ENCODE results near the gene LDB2. TPM values are rescaled to one million over a fixed set of nuclear protein-coding genes. Genes with fewer than 3 reads are reported as not detected.

LDB2 gene
- total and polyA plus RNA-seq, 11 donors, result 9.5 to 38.7 (median 26.3) TPM

DNA sequence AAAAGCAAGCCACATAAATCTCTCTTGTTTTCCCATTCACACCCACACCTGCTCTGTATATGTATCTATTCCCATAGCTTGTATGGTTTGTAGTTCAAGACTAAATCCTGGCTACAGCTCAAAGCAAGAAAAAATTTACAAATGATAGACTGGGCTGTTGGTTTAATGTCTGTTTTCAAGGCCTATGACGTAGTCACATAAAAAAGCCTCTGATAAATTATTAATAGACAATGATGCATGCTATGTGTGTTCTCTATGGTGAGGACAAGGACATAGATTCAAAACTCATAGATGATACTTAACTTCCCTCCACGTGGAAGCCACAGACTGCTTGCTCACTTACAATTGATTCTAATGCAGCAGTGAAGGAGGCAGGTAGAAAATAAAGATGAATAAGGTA is 194.0 kb downstream of the LDB2 start:
- intact Hi-C loops (cut with DNase I), result no loop called here
- H3K4me1 ChIP-seq, result peaks cover 0 to 3% (median 0%) of the 10 kb centered on the region in 12 donors
- TF ChIP-seq, protein P1, sequence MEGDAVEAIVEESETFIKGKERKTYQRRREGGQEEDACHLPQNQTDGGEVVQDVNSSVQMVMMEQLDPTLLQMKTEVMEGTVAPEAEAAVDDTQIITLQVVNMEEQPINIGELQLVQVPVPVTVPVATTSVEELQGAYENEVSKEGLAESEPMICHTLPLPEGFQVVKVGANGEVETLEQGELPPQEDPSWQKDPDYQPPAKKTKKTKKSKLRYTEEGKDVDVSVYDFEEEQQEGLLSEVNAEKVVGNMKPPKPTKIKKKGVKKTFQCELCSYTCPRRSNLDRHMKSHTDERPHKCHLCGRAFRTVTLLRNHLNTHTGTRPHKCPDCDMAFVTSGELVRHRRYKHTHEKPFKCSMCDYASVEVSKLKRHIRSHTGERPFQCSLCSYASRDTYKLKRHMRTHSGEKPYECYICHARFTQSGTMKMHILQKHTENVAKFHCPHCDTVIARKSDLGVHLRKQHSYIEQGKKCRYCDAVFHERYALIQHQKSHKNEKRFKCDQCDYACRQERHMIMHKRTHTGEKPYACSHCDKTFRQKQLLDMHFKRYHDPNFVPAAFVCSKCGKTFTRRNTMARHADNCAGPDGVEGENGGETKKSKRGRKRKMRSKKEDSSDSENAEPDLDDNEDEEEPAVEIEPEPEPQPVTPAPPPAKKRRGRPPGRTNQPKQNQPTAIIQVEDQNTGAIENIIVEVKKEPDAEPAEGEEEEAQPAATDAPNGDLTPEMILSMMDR (IDR thresholded peaks at IDR 0.05), result no peak
- TF ChIP-seq POLR2A (IDR thresholded peaks at IDR 0.05), result no peak
- no peaks in the 10 kb centered on the region for H3K9me3 ChIP-seq
- 54 to 78% (median 62%) methylated on average over 2 of the region's 2 CpGs for WGBS, 4 donors
- H3K27ac ChIP-seq, result no peak overlapping the region
- ATAC-seq (peak in 1 of 4 donors; percentile 26), DNase-seq (no peak)
- H3K4me3 ChIP-seq, result no peak overlapping the region
- peaks cover 0 to 7% (median 0%) of the 10 kb centered on the region in 9 donors for H3K36me3 ChIP-seq
- no peaks in the 10 kb centered on the region for H3K27me3 ChIP-seq

DNA sequence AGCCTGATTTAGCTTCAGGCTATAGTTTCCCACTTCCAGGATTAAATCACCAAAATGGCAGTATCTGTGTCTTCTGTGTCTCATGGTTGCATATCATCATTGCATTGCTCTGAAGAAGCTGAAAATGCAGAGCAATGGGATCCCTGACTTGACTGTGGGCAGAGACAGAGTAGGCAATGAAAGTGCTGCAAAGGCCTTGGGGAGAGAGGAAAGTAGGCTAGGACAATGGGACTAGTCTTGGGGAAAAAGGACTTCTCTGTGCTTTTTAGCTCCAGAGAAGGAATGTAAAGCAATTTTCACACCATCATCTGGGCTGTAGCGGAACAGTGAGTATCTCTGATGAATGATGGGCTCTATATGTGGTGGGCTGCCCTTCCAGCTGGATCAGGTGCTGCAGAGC is 202.5 kb downstream of the LDB2 start:
- Histone ChIP-seq H3K27me3 (no peaks in the 10 kb centered on the region), H3K9me3 (no peaks in the 10 kb centered on the region), H3K27ac (no peak overlapping the region), H3K4me1 (peaks cover 0 to 32% (median 9%) of the 10 kb centered on the region in 12 donors), H3K36me3 (no peaks in the 10 kb centered on the region), H3K4me3 (no peak overlapping the region)
- ATAC-seq (no peak), DNase-seq (no peak)
- whole genome bisulfite sequencing, 4 donors, result 91 to 100% (median 97%) methylated on average over 1 of the region's 1 CpG
- intact Hi-C loops (cut with DNase I), result no loop called here
- no peak for TF ChIP-seq POLR2A (IDR thresholded peaks at IDR 0.05)
- TF ChIP-seq, protein P1 (IDR thresholded peaks at IDR 0.05), result no peak

DNA sequence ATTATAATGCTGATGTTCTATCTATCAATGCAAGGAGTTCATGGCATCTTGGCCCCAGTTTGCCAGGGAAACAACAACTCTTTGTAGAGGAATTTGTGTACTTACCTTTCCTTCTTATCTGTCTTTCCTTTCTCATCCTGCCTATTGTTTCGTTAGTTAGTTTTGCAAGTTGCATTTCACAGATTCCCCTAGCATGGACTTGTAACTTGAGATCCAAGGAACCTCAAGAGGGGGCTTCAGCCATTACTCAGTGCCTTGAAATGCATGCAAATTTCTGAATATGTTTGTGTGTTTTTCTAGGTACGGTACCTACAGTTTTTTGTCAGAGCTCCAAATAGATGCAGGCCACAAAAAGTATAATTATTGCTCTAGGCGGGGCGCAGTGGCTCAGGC is 203.6 kb downstream of the LDB2 start:
- Histone ChIP-seq H3K4me3 (no peak overlapping the region), H3K27me3 (no peaks in the 10 kb centered on the region), H3K9me3 (peaks cover 0 to 3% (median 0%) of the 10 kb centered on the region in 12 donors), H3K36me3 (no peaks in the 10 kb centered on the region), H3K27ac (no peak overlapping the region), H3K4me1 (peaks cover 0 to 32% (median 9%) of the 10 kb centered on the region in 12 donors)
- 88 to 96% (median 93%) methylated on average over 4 of the region's 4 CpGs for WGBS, 4 donors
- intact Hi-C loops (cut with DNase I), result no loop called here
- ATAC-seq (no peak), DNase-seq (no peak)
- TF ChIP-seq, protein P1 (IDR thresholded peaks at IDR 0.05), result no peak
- TF ChIP-seq POLR2A (IDR thresholded peaks at IDR 0.05), result no peak

DNA sequence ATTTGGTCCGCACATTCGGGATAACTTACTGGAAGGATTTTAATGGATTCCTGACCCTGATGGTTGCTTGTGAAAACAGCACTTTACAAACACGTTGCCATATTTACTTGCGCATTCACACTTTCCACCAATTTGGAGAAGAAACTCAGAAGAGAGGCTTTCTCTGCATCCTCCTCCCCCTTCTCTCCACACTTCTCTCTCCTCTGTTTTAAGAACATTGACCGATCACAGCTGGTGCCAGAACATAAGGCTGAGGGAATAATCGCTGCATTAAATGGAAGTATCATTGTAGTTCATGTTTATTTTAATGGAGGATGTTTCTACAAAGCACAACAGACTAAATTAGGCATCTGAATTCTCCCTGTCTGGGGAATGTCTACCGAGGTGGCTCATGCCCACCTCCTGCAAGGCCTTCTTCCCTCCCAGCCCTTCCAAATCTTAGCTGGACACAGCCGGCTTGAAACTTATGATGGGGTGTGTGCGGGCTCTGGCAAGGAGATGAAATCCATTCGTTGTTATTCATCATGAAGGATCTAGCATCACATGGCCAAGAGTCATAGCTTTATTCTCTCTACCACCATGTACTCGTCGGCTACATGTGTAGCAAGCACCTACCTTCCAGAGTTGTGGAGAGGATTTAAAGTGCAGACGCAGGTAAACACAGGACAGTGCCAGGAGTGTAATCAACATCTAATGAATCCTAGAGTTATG is 204.1 kb downstream of the LDB2 start:
- ATAC-seq, result no peak
- intact Hi-C loops (cut with DNase I), result no loop called here
- WGBS, 4 donors, result 70 to 77% (median 73%) methylated on average over 13 of the region's 13 CpGs
- no peak for DNase-seq
- no peak for TF ChIP-seq POLR2A (IDR thresholded peaks at IDR 0.05)
- TF ChIP-seq, protein P1 (IDR thresholded peaks at IDR 0.05), result no peak
- H3K9me3 ChIP-seq, result peaks cover 0 to 3% (median 0%) of the 10 kb centered on the region in 12 donors
- H3K27ac ChIP-seq, result no peak overlapping the region
- H3K36me3 ChIP-seq, result no peaks in the 10 kb centered on the region
- H3K4me1 ChIP-seq, result peaks cover 0 to 32% (median 9%) of the 10 kb centered on the region in 12 donors
- H3K27me3 ChIP-seq, result no peaks in the 10 kb centered on the region
- no peak overlapping the region for H3K4me3 ChIP-seq

All from heart left ventricle (tissue), 16 donors.